ENCODE measurements around the gene PPARG. TPM values are rescaled to one million over a fixed set of nuclear protein-coding genes. Genes with fewer than 3 reads are reported as not detected.

Gene PPARG
- total and polyA plus RNA-seq, 10 of the 15 experiments (the other 5 are each of a cell fraction or from before 2014, with no cell fraction given), result 0.06 to 0.86 (median 0.12) TPM; not detected in 5

GRCh38 chr3:12446298-12446697 lies 157.4 kb downstream of the PPARG start (continued):
- TF ChIP-seq SIX5 (IDR thresholded peaks at IDR 0.05; ENCODE audit: low read depth, low read length, severe bottlenecking) (no peak), FOXM1 (IDR thresholded peaks at IDR 0.05; ENCODE audit: low read depth, low read length) (no peak), CTCF (IDR thresholded peaks at IDR 0.05 in 2 of 3, conservative IDR thresholded peaks at IDR 0.05 in 1 of 3; ENCODE audit: control insufficient read depth in 2 of 3, extremely low read depth in 1 of 3, insufficient read depth in 1 of 3, low read depth in 3 of 3, low read length in 3 of 3) (no peak), CREM (IDR thresholded peaks at IDR 0.05; ENCODE audit: low read depth) (no peak), IRF4 (IDR thresholded peaks at IDR 0.05; ENCODE audit: low read depth, low read length) (no peak), NFYA (IDR thresholded peaks at IDR 0.05; ENCODE audit: borderline replicate concordance, low read depth, low read length) (no peak), MTA2 (IDR thresholded peaks at IDR 0.05; ENCODE audit: low read depth) (no peak), MXI1 (IDR thresholded peaks at IDR 0.05; ENCODE audit: low read depth, low read length) (no peak)

DNA sequence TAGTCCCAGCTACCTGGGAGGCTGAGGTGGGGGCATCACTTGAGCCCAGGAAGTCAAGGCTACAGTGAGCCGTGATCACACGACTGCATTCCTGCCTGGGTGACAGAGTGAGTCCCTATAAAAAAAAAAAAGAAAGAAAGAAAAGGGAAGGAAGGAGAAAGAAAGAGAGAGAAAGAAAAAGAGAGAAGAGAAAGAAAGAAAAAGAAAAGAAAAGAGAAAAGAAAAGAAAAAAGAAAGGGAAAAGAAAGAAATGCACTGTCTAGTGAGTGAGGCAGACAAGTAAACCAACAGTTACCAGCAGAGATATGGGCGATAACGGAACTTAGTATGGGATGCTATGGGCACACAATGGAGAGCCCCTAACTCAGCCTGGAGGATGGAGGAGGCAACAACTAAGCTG lies 158.2 kb downstream of the PPARG start:
- H3K27me3 ChIP-seq (replicated peaks in 1 of 2; ENCODE audit: control insufficient read depth in 2 of 2, insufficient read depth in 2 of 2, low read length in 1 of 2), result peaks cover 5 to 10% of the 10 kb centered on the region in 2 experiments; a peak in 3 of 4 replicates
- no peaks in the 10 kb centered on the region for H3K9me3 ChIP-seq (replicated peaks; ENCODE audit: control insufficient read depth, insufficient read depth, low read length)
- H3K9ac ChIP-seq (ENCODE audit: control insufficient read depth, insufficient read depth, low read length), result no peak overlapping the region
- no peaks in the 10 kb centered on the region for H4K20me1 ChIP-seq (ENCODE audit: control insufficient read depth, insufficient read depth)
- no peak overlapping the region for H3K4me3 ChIP-seq
- intact Hi-C loops (cut with micrococcal nuclease; ENCODE audit: unreplicated experiment) (no loop called here), in situ Hi-C loops (cut with MboI) (no loop called here)
- ATAC-seq (no peak), DNase-seq (ENCODE audit: low read depth, low spot score) (no peak), FAIRE-seq (no peak)
- no peaks in the 10 kb centered on the region for H3K79me2 ChIP-seq (ENCODE audit: control insufficient read depth, insufficient read depth, low read length)
- H3K4me1 ChIP-seq (ENCODE audit: control insufficient read depth, insufficient read depth, low read length), result no peaks in the 10 kb centered on the region
- H3K4me2 ChIP-seq (ENCODE audit: control insufficient read depth, insufficient read depth), result no peak overlapping the region
- POLR2A ChIA-PET, result no interaction called here
- H3K27ac ChIP-seq (ENCODE audit: control insufficient read depth, insufficient read depth), result no peak overlapping the region
- RAD21 ChIA-PET (ENCODE audit: unreplicated experiment), result interaction anchor here (1.0 kb wide), 1 partner anchor 312 kb away, joined by 3 read pairs; no protein-coding TSS in a partner anchor
- no peak overlapping the region for H2AFZ ChIP-seq (ENCODE audit: control insufficient read depth, low read depth, low read length)
- no TSS peak for BruUV-seq (replicated peaks)
- CTCF ChIA-PET, result no interaction called here
- H3K36me3 ChIP-seq (ENCODE audit: control insufficient read depth in 2 of 2, insufficient read depth in 2 of 2, low read length in 1 of 2), result no peaks in the 10 kb centered on the region
- 76% methylated on average over 4 of the region's 4 CpGs for WGBS (ENCODE audit: insufficient coverage, insufficient replicate concordance, low lambda C conversion rate, missing lambda C conversion rate)
- SMC1A ChIA-PET (ENCODE audit: uncharacterized antibody, unreplicated experiment), result no interaction called here
- TF ChIP-seq RCOR1 (conservative IDR thresholded peaks at IDR 0.05; ENCODE audit: low read depth, low read length) (no peak), ZBED1 (IDR thresholded peaks at IDR 0.05; ENCODE audit: borderline replicate concordance) (no peak), GATAD2B (conservative IDR thresholded peaks at IDR 0.05; ENCODE audit: low read depth) (no peak), ZNF622 (IDR thresholded peaks at IDR 0.05) (no peak), BRCA1 (IDR thresholded peaks at IDR 0.05; ENCODE audit: low read depth, low read length) (no peak), FOXK2 (IDR thresholded peaks at IDR 0.05) (no peak), ZBTB40 (IDR thresholded peaks at IDR 0.05; ENCODE audit: borderline replicate concordance) (no peak)
- TF ChIP-seq, protein P1, sequence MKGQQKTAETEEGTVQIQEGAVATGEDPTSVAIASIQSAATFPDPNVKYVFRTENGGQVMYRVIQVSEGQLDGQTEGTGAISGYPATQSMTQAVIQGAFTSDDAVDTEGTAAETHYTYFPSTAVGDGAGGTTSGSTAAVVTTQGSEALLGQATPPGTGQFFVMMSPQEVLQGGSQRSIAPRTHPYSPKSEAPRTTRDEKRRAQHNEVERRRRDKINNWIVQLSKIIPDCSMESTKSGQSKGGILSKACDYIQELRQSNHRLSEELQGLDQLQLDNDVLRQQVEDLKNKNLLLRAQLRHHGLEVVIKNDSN (IDR thresholded peaks at IDR 0.05; ENCODE audit: borderline replicate concordance, extremely low read length, insufficient read depth, low read depth, low read length), result no peak
- TF ChIP-seq, protein P2, sequence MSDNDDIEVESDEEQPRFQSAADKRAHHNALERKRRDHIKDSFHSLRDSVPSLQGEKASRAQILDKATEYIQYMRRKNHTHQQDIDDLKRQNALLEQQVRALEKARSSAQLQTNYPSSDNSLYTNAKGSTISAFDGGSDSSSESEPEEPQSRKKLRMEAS (IDR thresholded peaks at IDR 0.05; ENCODE audit: low read depth, low read length), result no peak
